GM19351 (cell line): ENCODE data around the gene PLEKHF1.

ENCODE experiments used
- ATAC-seq: cut with Tn5 transposase; IDR thresholded peaks from one replicate; pipeline ENCODE4 v1.9.1; 2021; ENCODE audit warnings: mild to moderate bottlenecking, moderate library complexity; ENCODE audit not compliant: unreplicated experiment

PLEKHF1 gene

DNA sequence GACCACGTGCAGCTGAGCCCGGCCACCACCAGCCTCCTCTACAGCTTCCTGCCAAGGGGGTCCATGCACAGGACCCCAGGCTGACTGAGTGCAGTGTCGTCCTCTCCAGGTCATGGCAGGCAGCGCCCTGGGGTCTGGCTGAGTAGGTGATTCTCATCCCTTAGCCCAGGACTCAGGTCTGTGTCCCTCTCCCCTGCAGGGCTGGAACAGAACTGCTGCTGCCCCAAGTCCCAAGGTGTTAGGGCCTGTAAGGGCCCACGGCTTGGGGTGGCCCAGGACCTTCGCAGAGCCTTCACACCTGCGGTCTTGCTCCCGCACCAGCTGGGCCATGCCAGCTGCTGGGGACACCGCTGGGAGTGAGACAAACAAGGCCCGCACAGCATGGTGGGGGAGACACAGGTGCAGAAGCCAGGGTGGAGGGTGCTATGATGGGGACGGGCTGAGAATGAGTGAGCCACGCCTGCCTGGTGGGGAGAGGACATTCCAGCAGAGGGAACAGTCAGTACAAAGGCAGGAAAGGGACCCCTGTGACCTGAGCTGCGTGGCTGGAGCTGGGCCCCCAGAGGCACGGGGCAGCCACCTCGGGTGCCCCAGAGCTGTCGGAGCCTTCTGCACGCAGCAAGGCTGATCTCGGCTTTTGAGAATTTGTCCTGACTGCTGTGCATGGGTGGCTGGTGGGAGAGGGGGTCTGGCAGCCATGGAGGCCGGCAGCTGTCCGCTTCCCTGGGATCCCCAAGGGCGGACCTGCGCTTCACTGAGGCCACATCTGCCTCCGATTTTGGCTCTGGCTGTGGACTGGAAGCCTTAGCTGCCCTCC, 11.9 kb downstream of the PLEKHF1 start:
- ATAC-seq, result no peak

DNA sequence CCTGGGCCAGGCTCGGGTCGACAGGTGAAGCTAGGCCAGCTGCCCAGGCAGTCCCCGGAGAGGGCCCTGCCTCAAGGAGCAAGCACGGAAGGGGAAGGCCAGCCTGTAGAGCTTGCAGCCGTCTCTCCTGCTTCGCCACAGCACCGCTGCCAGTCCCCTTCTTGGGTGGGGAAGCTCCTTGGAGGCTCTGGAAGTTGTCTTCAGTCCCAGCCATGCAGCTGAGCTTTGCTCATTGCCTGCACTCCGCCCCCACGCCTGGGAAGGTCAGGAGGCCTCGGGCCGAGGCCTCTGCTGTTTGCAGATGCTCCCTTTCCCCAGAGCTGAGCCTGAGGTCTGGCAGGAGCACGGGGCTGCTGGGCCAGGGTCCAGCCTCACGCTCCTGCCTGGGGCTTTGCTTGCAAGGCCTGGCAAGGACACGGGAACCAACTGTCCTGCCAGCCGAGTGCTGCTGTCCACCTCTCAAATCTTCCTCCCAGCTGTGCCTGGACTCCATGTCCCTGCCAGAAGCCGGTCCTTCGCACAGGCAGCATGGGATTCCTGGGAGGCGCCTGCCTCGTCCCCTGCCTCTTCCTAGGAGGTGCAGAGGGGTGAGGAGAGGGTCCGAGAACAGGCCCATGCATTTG, 13.3 kb downstream of the PLEKHF1 start:
- no peak for ATAC-seq

GRCh38 chr19:29679598-29680210, 14.4 kb downstream of the PLEKHF1 start:
- no peak for ATAC-seq

- ATAC-seq, result peak; percentile 75
Observed at GRCh38 chr19:29680447-29680846, 15.2 kb downstream of the PLEKHF1 start.

DNA sequence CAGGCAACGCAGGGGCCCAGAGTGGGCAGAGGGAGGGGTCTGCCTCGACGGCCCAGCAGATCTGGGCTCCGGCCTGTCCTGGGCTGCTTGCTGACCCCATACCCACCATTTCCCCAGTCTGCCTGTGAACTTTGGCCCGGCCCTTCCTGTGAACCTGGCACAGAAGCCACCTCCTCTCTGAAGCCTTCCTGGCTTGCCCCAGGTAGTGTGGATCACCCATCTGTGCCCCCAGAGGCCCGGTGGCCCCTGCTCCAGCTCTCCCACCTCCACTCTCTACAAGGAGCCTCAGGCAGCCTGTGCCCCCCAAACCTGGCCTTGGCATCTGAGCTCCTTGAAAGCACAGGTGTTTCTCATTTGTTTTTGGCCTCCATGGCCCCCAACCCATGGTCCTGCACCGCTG, 15.7 kb downstream of the PLEKHF1 start:
- ATAC-seq, result no peak

GRCh38 chr19:29681422-29682235, 16.4 kb downstream of the PLEKHF1 start:
- no peak for ATAC-seq

GRCh38 chr19:29682236-29682895, 17.1 kb downstream of the PLEKHF1 start:
- no peak for ATAC-seq

- ATAC-seq, result no peak
Observed at GRCh38 chr19:29683009-29683408, 17.7 kb downstream of the PLEKHF1 start.

- ATAC-seq, result no peak
Observed at GRCh38 chr19:29685326-29685725, 20.1 kb downstream of the PLEKHF1 start.

DNA sequence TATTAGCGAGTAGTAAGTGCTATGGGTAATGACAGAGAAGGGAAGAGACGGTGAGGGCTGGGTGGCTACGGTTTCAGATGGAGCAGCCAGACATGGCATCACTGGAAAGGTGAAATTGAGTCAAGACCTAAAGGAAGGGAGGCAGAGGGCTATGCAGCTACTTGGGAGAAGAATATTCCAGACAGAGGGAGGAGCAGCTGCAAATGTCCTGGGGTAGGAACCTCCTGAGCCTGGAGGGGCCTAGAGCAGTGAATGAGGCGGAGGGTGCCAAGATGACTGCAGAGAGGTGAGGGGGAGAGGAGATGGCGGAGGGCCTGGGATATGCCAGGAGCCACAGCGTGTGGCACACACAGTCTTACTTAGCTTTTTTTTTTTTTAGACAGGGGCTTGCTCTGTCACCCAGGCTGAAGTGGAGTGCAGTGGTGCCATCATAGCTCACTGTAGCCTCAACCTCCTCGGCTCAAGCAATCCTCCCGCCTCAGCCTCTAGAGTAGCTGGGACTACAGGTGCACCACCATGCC, 21.1 kb downstream of the PLEKHF1 start:
- no peak for ATAC-seq

DNA sequence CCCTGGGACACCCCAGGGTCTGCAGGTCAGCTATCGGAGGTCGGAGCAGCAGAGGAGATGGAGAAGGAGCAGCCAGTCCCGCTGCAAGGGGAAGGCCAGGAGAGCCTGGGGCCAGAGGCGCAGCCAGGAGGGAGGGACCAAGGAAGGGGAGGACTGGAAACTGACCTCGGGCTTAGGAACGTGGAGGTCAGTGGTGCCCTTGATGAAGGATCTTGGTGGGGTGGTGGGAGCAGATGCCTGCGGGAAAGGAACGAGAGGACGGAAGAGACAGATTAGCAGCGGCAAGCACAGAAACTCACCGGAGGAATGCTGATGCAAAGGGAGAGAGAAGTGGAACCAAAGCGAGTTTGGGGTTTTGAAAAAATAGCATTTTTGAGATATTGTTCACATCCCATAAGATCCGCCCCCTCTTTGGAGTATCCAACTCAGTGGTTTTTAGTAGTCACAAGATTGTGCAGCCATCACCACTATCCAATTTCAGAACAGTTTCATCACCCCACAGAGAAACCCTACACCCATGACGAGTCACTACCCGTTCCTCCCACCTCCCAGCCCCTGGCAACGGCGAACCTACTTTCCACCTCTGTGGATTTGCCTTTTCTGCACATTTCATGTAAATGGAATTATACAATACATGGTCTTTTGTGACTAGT, 22.1 kb downstream of the PLEKHF1 start:
- ATAC-seq, result no peak

- ATAC-seq, result no peak
Observed at GRCh38 chr19:29687897-29688728, 22.9 kb downstream of the PLEKHF1 start.

GRCh38 chr19:29690842-29691241, 25.6 kb downstream of the PLEKHF1 start:
- ATAC-seq, result peak; percentile 48

DNA sequence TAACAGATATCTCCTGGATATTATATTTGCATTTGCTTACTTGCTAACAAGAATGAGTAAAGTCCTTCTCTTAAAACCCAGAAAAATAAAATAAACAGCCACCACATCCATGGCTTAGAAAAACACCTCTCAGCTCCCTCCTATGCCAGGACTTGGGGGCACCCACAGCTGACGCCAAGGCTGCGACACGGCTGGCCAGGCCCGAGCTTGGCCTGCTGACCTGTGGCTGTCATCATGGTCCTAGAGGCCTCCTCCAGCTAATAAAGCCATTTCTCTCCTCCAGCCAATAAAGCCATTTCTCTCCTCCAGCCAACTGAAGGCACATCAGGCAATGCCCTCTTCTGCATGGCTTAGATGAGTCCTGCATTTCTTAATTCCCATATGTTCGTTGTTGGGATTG, 28.9 kb downstream of the PLEKHF1 start:
- ATAC-seq, result no peak

- ATAC-seq, result peak; percentile 94
Observed at GRCh38 chr19:29694669-29695627, 29.7 kb downstream of the PLEKHF1 start.

- no peak for ATAC-seq
Observed at GRCh38 chr19:29695765-29696564, 30.7 kb downstream of the PLEKHF1 start.

DNA sequence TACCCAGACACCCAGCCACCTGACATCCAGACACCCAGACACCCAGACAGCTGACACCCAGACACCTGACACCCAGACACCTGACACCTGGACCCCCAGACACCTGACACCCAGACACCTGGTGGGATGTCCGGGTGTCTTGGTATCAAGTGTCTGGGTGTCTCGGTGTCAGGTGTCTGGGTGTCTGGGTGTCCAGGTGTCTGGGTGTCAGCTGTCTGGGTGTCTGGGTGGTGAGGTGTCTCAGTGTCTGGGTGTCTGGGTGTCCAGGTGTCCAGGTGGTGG, 31.2 kb downstream of the PLEKHF1 start:
- no peak for ATAC-seq
